GM06990 (cell line): ENCODE measurements around the gene ZBTB4.

Source experiments
- DNase-seq: peaks from one replicate; pipeline ENCODE4 v3.0.0-alpha.2; 2011; ENCODE audit not compliant: insufficient read length; ENCODE audit errors: extremely low read depth
- H3K27me3 ChIP-seq: replicated peaks from 2 replicates; pipeline ENCODE4 v1.6.0; 2011; ENCODE audit warnings: low read length; ENCODE audit not compliant: control insufficient read depth, insufficient read depth
- H3K36me3 ChIP-seq: 2 replicates; pipeline ENCODE4 v1.5.1; 2011; ENCODE audit warnings: low read length; ENCODE audit not compliant: control insufficient read depth, insufficient read depth
- H3K4me3 ChIP-seq: replicated peaks from 2 replicates; pipeline ENCODE4 v1.5.1; 2011; ENCODE audit warnings: low read depth, mild to moderate bottlenecking, control low read depth, low read length
- TF ChIP-seq, protein P1 (sequence below): IDR thresholded peaks from 2 replicates; pipeline ENCODE4 v1.5.1; 2011; ENCODE audit warnings: low read length, control low read depth, mild to moderate bottlenecking, inconsistent platforms; ENCODE audit not compliant: insufficient read depth, poor library complexity, severe bottlenecking

Gene ZBTB4, protein sequence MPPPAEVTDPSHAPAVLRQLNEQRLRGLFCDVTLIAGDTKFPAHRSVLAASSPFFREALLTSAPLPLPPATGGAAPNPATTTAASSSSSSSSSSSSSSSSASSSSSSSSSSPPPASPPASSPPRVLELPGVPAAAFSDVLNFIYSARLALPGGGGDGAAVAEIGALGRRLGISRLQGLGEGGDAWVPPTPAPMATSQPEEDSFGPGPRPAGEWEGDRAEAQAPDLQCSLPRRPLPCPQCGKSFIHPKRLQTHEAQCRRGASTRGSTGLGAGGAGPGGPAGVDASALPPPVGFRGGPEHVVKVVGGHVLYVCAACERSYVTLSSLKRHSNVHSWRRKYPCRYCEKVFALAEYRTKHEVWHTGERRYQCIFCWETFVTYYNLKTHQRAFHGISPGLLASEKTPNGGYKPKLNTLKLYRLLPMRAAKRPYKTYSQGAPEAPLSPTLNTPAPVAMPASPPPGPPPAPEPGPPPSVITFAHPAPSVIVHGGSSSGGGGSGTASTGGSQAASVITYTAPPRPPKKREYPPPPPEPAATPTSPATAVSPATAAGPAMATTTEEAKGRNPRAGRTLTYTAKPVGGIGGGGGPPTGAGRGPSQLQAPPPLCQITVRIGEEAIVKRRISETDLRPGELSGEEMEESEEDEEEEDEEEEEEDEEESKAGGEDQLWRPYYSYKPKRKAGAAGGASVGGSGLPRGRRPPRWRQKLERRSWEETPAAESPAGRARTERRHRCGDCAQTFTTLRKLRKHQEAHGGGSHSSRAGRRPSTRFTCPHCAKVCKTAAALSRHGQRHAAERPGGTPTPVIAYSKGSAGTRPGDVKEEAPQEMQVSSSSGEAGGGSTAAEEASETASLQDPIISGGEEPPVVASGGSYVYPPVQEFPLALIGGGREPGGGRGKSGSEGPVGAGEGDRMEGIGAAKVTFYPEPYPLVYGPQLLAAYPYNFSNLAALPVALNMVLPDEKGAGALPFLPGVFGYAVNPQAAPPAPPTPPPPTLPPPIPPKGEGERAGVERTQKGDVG

DNA sequence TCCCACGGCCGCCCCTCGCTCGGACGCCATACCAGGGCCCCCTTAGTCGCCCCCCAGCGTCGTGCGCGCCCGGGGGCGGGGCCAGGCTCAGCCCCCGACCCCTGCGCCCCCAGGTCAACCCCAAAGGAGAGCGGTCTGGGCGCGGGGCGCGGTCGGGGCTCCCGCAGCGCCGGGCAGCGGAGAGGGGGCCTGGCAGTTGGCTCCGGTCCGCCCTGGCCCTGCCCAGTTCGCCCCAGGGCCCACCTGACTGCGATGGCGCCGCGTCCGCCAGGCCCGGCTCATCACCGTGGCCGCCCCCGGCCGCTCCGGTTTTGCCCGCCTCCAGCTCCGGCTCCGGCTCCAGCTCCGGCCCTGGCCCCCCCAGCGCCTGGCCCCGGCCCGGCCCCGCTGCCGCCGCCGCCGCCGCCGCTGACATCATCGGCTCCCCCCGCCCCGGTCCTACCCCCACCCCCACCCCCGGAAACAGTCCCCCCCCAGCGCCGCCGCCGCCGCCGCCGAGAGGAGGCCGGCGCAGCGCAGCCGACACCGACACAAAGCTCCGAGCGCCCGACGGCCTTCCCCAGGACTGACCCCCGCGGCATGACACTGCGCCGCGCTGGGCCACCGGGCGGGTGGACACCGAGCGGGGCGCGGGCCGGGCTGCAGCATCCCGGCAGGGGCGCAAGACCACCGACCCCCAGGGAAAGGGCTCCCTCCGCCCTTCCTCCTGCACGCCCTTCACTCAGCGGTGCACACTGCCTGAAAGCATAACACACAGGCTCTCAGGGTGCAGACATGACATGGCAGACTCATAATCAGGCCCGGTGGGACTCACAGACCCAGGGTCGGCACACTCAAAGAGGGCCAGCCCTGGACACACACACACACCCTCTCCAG lies at the start of gene ZBTB4:
ZBTB4 (minus strand) TSS at position 419 of the 876 bp plus-strand sequence. CDS start 12,830 bp downstream, outside the sequence.
- Histone ChIP-seq H3K4me3 (peak within 1 kb of the TSS; percentile 81), H3K36me3 (no peaks in the 10 kb centered on the region), H3K27me3 (no peaks in the 10 kb centered on the region)
- TF ChIP-seq, protein P1, sequence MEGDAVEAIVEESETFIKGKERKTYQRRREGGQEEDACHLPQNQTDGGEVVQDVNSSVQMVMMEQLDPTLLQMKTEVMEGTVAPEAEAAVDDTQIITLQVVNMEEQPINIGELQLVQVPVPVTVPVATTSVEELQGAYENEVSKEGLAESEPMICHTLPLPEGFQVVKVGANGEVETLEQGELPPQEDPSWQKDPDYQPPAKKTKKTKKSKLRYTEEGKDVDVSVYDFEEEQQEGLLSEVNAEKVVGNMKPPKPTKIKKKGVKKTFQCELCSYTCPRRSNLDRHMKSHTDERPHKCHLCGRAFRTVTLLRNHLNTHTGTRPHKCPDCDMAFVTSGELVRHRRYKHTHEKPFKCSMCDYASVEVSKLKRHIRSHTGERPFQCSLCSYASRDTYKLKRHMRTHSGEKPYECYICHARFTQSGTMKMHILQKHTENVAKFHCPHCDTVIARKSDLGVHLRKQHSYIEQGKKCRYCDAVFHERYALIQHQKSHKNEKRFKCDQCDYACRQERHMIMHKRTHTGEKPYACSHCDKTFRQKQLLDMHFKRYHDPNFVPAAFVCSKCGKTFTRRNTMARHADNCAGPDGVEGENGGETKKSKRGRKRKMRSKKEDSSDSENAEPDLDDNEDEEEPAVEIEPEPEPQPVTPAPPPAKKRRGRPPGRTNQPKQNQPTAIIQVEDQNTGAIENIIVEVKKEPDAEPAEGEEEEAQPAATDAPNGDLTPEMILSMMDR: no peak
- peak; percentile 62 for DNase-seq

DNA sequence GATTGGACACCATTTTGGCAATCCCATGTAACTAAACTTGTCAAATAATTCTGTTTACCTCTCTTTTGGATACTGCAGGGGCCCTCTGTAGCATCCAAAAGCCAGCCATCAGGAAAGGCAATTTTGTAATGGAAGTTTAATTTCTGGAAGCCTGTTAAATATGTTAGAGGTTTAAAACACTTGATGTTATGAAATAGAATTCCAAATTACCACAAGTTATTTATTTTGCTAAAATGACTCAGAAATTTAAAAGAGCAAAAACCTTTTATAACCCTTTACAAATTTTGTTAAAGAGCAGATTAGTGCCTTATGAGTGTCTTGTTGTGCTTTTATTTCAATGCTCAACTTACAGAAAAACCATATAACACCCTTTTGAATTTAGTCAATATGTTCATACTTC lies 49.4 kb upstream of the ZBTB4 start:
- TF ChIP-seq, protein P1: no peak
- H3K36me3 ChIP-seq: no peaks in the 10 kb centered on the region

DNA sequence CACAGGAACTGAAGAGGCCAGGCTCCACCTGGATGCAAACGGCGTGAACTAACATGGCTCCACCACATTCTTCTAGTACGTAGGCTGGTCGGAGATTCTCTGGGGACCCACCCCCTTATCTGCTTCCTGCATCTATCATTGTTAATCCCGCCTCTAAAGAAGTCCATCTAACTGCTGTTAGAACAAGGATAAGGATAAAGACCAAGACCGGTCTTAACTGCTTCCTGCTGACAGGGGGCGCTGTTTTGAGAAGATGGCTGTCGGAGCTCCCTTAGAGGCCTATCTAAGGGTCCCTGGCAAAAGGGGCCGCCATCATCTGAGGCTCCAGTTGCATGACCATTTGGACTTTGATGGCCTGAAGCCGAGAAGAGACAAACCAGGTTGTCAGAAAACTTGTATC lies 43.6 kb upstream of the ZBTB4 start:
- DNase-seq: no peak
- Histone ChIP-seq H3K4me3 (no peak overlapping the region), H3K36me3 (no peaks in the 10 kb centered on the region), H3K27me3 (no peaks in the 10 kb centered on the region)
- TF ChIP-seq, protein P1: peak; percentile 56

More for the DNA sequence above, 49.4 kb upstream of the ZBTB4 start:
- DNase-seq: no peak
- no peaks in the 10 kb centered on the region for H3K27me3 ChIP-seq
- no peak overlapping the region for H3K4me3 ChIP-seq

DNA sequence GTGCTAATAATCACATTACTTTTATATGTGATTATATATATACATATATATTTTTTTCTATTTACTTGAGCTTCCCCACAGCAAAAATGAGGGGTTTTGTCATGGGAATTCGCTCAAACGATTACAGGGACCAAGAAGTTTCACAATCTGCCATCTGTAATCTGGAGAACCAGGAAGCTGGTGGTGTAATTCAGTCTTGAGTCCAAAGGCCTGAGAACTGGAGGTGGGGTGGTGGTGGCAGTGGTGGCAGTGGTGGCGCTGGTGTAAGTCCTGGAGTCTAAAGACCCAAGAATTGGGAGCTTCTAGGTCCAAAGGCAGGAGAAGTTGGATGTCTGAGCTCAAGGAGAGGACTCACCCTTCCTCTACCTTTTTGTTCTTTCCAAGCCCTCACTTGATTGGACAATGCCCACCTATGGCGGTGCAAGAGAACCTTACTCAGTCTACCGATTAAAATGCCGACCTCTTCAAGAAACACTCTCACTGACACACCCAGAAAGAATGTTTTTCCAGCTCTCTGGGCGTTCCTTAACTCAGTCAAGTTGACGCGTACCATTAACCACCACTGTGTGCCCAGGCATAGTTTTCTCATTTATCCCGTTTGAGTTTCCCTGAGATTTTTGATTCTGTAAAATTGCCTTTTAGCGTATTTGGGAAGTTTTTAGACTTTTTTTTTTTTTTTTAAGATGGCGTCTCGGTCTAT lies 36.6 kb upstream of the ZBTB4 start:
- DNase-seq: no peak
- H3K36me3 ChIP-seq: peaks cover 25% of the 10 kb centered on the region
- H3K27me3 ChIP-seq: no peaks in the 10 kb centered on the region
- no peak overlapping the region for H3K4me3 ChIP-seq
- TF ChIP-seq, protein P1: no peak

DNA sequence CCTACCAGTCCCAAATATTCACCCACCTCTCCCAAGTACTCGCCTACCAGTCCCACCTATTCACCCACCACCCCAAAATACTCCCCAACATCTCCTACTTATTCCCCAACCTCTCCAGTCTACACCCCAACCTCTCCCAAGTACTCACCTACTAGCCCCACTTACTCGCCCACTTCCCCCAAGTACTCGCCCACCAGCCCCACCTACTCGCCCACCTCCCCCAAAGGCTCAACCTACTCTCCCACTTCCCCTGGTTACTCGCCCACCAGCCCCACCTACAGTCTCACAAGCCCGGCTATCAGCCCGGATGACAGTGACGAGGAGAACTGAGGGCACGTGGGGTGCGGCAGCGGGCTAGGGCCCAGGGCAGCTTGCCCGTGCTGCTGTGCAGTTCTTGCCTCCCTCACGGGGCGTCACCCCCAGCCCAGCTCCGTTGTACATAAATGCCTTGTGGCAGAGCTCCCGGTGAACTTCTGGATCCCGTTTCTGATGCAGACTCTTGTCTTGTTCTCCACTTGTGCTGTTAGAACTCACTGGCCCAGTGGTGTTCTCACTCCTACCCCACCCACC lies 34.5 kb upstream of the ZBTB4 start:
- TF ChIP-seq, protein P1: no peak
- Histone ChIP-seq H3K4me3 (no peak overlapping the region), H3K36me3 (peaks cover 35% of the 10 kb centered on the region), H3K27me3 (no peaks in the 10 kb centered on the region)
- DNase-seq: no peak
